Endothelial cell of umbilical vein (primary cell): ENCODE data around the gene PYGB. TPM values are rescaled to one million over a fixed set of nuclear protein-coding genes. Genes with fewer than 3 reads are reported as not detected.

Experiments
- BruUV-seq: library from RNA; stranded (reverse); fragments of 400-500 nt; replicated peaks from 2 replicates; lab custom pipeline; 2021; lab: Mats Ljungman, UMichigan
- CTCF ChIA-PET: fragments of 300-600, 350-600 bp; sonication (Branson Sonifier 250); formaldehyde crosslinking; loops from one replicate; lab custom pipeline; 2021; ENCODE audit warnings: antibody characterized with exemption, inconsistent platforms; lab: Charles Lee
- POLR2A ChIA-PET: fragments of 300-600, 350-600 bp; sonication (Branson Sonifier 250); formaldehyde crosslinking; loops from one replicate; lab custom pipeline; 2021; ENCODE audit warnings: antibody characterized with exemption, inconsistent platforms; lab: Charles Lee
- DNase-seq: peaks from one replicate; pipeline ENCODE4 v3.0.0-alpha.2; 2011; ENCODE audit warnings: low read depth, low spot score
- FAIRE-seq: peaks from 2 replicates; lab custom pipeline; 2011; peaks lifted over from hg19 to GRCh38; lab: Jason Lieb, UNC
- H2AFZ ChIP-seq: 2 replicates; pipeline ENCODE4 v1.6.0; 2012; ENCODE audit warnings: low read depth, low read length, control low read depth, inconsistent platforms
- H3K27ac ChIP-seq: 2 replicates; pipeline ENCODE4 v1.5.1; 2011; ENCODE audit warnings: low read depth, mild to moderate bottlenecking, control low read depth, low read length, moderate library complexity; ENCODE audit not compliant: insufficient read depth
- H3K27me3 ChIP-seq, 2 experiments: 2 replicates each; pipeline versions ENCODE4 v1.6.0 to v1.6.1; 2011; ENCODE audit warnings: low read length in 2 of 2, mixed read lengths in 1 of 2; ENCODE audit not compliant: control insufficient read depth in 2 of 2, insufficient read depth in 2 of 2
- H3K36me3 ChIP-seq, 2 experiments: 2 replicates in 1 of 2; 3 replicates in 1 of 2; pipeline ENCODE4 v1.5.1; 2011; ENCODE audit warnings: low read length in 2 of 2, mild to moderate bottlenecking in 1 of 2, moderate library complexity in 1 of 2; ENCODE audit not compliant: control insufficient read depth in 2 of 2, insufficient read depth in 2 of 2; ENCODE audit errors: extremely low read depth in 1 of 2
- H3K4me1 ChIP-seq: 3 replicates; pipeline ENCODE4 v1.5.1; 2011; ENCODE audit warnings: mild to moderate bottlenecking, low read length; ENCODE audit not compliant: control insufficient read depth, insufficient read depth; ENCODE audit errors: extremely low read depth
- H3K4me2 ChIP-seq: 2 replicates; pipeline ENCODE4 v1.6.1; 2011; ENCODE audit warnings: low read length, control low read depth, mixed read lengths; ENCODE audit not compliant: insufficient read depth
- H3K4me3 ChIP-seq, 3 experiments: fragments of 200-600 bp in 1 of 3; sonication (generic), shearing (Covaris generic) in 1 of 3; replicated peaks in 1 of 3; 2 replicates each; pipeline ENCODE4 v1.5.1; 2011 to 2016; ENCODE audit warnings: control low read depth in 3 of 3, low read length in 3 of 3, mild to moderate bottlenecking in 2 of 3, inconsistent platforms in 1 of 3, low read depth in 1 of 3, moderate library complexity in 1 of 3; ENCODE audit not compliant: insufficient read depth in 1 of 3
- H3K79me2 ChIP-seq: 2 replicates; pipeline ENCODE4 v1.6.0; 2012; ENCODE audit warnings: low read length, inconsistent platforms; ENCODE audit not compliant: control insufficient read depth, insufficient read depth
- H3K9ac ChIP-seq: replicated peaks from 2 replicates; pipeline ENCODE3; 2011; ENCODE audit warnings: low read length, control low read depth; ENCODE audit not compliant: insufficient read depth; ENCODE audit errors: extremely low read depth
- H3K9me1 ChIP-seq: replicated peaks from 3 replicates; pipeline ENCODE4 v1.6.0; 2011; ENCODE audit warnings: mild to moderate bottlenecking, low read length; ENCODE audit not compliant: control insufficient read depth, insufficient read depth; ENCODE audit errors: extremely low read depth
- H3K9me3 ChIP-seq: replicated peaks from 2 replicates; pipeline ENCODE4 v1.5.1; 2012; ENCODE audit warnings: low read length, inconsistent platforms; ENCODE audit not compliant: control insufficient read depth, insufficient read depth
- H4K20me1 ChIP-seq: replicated peaks from 2 replicates; pipeline ENCODE3; 2011; ENCODE audit warnings: mild to moderate bottlenecking, low read length; ENCODE audit not compliant: control insufficient read depth, insufficient read depth; ENCODE audit errors: extremely low read depth
- CTCF ChIP-seq, 2 donors: IDR thresholded peaks; 1 replicate in 1 of 2; 2 replicates in 1 of 2; pipeline ENCODE4 v1.5.1; 2011; ENCODE audit warnings: low read length in 2 of 2, mild to moderate bottlenecking in 2 of 2, moderate library complexity in 2 of 2, control low read depth in 1 of 2, inconsistent platforms in 1 of 2, low read depth in 1 of 2; ENCODE audit not compliant: insufficient read depth in 1 of 2; ENCODE audit errors: extremely low read depth in 1 of 2
- EZH2 ChIP-seq: IDR thresholded peaks from 2 replicates; pipeline ENCODE4 v1.6.1; 2012; ENCODE audit warnings: borderline replicate concordance, low read depth, mild to moderate bottlenecking, moderate library complexity, low read length, inconsistent platforms; ENCODE audit not compliant: severe bottlenecking
- FOS ChIP-seq: IDR thresholded peaks from 2 replicates; pipeline ENCODE4 v1.6.1; 2011; ENCODE audit warnings: mild to moderate bottlenecking, low read length, moderate library complexity, borderline replicate concordance; ENCODE audit not compliant: insufficient read depth
- GATA2 ChIP-seq: IDR thresholded peaks from 2 replicates; pipeline ENCODE4 v1.7.0; 2011; ENCODE audit warnings: low read depth, mild to moderate bottlenecking, moderate library complexity, mixed read lengths, low read length; ENCODE audit not compliant: insufficient read length, insufficient read depth
- JUN ChIP-seq: IDR thresholded peaks from 2 replicates; pipeline ENCODE4 v1.6.1; 2011; ENCODE audit warnings: borderline replicate concordance, low read depth; ENCODE audit not compliant: insufficient read length, insufficient read depth
- MAX ChIP-seq: IDR thresholded peaks from 2 replicates; pipeline ENCODE4 v1.6.1; 2011; ENCODE audit not compliant: insufficient read depth, insufficient read length
- MYC ChIP-seq: IDR thresholded peaks from one replicate; pipeline ENCODE4 v1.6.1; 2011; ENCODE audit warnings: mild to moderate bottlenecking, low read depth, low read length
- POLR2A ChIP-seq: IDR thresholded peaks from 2 replicates; pipeline ENCODE4 v1.6.1; 2012; ENCODE audit warnings: low read depth, mild to moderate bottlenecking, control low read depth, low read length
- POLR2AphosphoS5 ChIP-seq: IDR thresholded peaks from 2 replicates; pipeline ENCODE4 v1.6.1; 2012; ENCODE audit warnings: low read depth, mild to moderate bottlenecking, control low read depth, low read length, moderate library complexity; ENCODE audit not compliant: insufficient read depth
- dilution Hi-C: fragments of 300-500 bp; cut with MboI; formaldehyde crosslinking; loops from one replicate; pipeline ENCODE4 v1.15.0; 2019; ENCODE audit warnings: low sequenced_read_pairs; ENCODE audit not compliant: extremely low pct_ligation_motif_present
- intact Hi-C: fragments of 100-400 bp; cut with micrococcal nuclease; formaldehyde crosslinking; loops from one replicate; pipeline ENCODE4 v1.10.0; 2022
- polyA plus RNA-seq, 4 experiments: library from polyadenylated mRNA; depleted of rRNA in 3 of 4; stranded (reverse) in 3 of 4; unstranded in 1 of 4; fragments of >200 nt; gene quantifications; 2 replicates each; pipeline versions ENCODE4 v1.2.1 to v1.2.3, GENCODE V29; 2011 to 2012; ENCODE audit warnings: missing spikeins in 1 of 4
- total RNA-seq: library from RNA; stranded (reverse); gene quantifications from 2 replicates; pipeline ENCODE4 v1.2.3, GENCODE V29; 2021

Gene PYGB
- total and polyA plus RNA-seq, 2 donors (not counting 3 experiments of a cell fraction or from before 2014, with no cell fraction given), result 36.1 to 60.2 TPM

GRCh38 chr20:25259358-25259757, 11.5 kb downstream of the PYGB start:
- dilution Hi-C loops (no loop called here), intact Hi-C loops (no loop called here)
- DNase-seq (no peak), FAIRE-seq (no peak)
- peaks cover 32% of the 10 kb centered on the region for H3K79me2 ChIP-seq
- H3K4me3 ChIP-seq, result no peak overlapping the region
- ChIA-PET POLR2A (no interaction called here), CTCF (no interaction called here)
- no TSS peak for BruUV-seq
- TF ChIP-seq EZH2 (no peak), JUN (no peak), GATA2 (no peak), MYC (no peak), FOS (no peak), POLR2AphosphoS5 (no peak), POLR2A (no peak), CTCF (IDR thresholded peaks at IDR 0.05; ENCODE audit: extremely low read depth in 1 of 2, insufficient read depth in 1 of 2, low read depth in 1 of 2, low read length in 2 of 2) (no peak), MAX (no peak)
- no peaks in the 10 kb centered on the region for H4K20me1 ChIP-seq
- H3K27me3 ChIP-seq, result no peaks in the 10 kb centered on the region
- H3K9me3 ChIP-seq, result no peaks in the 10 kb centered on the region
- peaks cover 2 to 13% of the 10 kb centered on the region in 2 experiments for H3K36me3 ChIP-seq
- no peak overlapping the region for H3K4me2 ChIP-seq
- H3K27ac ChIP-seq, result no peak overlapping the region
- H3K4me1 ChIP-seq, result no peaks in the 10 kb centered on the region
- no peak overlapping the region for H2AFZ ChIP-seq
- no peak overlapping the region for H3K9ac ChIP-seq
- H3K9me1 ChIP-seq, result no peaks in the 10 kb centered on the region
